ENCODE results near the gene PPP1R16B.

DNA sequence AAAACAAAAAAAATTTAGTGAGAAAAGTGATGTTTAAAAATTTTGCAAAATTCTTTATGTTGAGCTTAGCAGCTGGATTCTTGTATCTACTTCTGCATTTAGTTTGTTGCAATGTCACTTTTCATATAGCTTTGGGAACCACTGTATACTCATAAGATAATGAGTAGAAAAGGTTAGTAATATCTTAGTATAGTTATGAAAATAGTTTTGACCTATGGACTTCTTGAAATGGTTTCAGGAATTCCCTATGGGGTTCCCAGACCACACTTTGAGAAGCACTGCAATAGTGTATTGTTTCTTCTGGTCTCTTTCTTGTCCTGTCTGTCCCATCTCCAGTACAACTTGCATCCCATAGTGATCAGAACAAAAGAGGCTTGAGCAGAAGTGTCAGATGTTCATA, 29.4 kb downstream of the PPP1R16B start:
- no peak for TF ChIP-seq ZFX (IDR thresholded peaks at IDR 0.05)
- TF ChIP-seq, protein P1, sequence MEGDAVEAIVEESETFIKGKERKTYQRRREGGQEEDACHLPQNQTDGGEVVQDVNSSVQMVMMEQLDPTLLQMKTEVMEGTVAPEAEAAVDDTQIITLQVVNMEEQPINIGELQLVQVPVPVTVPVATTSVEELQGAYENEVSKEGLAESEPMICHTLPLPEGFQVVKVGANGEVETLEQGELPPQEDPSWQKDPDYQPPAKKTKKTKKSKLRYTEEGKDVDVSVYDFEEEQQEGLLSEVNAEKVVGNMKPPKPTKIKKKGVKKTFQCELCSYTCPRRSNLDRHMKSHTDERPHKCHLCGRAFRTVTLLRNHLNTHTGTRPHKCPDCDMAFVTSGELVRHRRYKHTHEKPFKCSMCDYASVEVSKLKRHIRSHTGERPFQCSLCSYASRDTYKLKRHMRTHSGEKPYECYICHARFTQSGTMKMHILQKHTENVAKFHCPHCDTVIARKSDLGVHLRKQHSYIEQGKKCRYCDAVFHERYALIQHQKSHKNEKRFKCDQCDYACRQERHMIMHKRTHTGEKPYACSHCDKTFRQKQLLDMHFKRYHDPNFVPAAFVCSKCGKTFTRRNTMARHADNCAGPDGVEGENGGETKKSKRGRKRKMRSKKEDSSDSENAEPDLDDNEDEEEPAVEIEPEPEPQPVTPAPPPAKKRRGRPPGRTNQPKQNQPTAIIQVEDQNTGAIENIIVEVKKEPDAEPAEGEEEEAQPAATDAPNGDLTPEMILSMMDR (conservative IDR thresholded peaks at IDR 0.05): no peak

Data from C4-2B (cell line).